Cardiac fibroblast (primary cell): Measurements from ENCODE around the gene AGAP2.

ENCODE experiments used
- DNase-seq, 2 donors: peaks; one replicate each; pipeline versions ENCODE4 v3.0.0 to v3.0.0-alpha.2; 2010; ENCODE audit warnings: low read depth in 2 of 2
- H3K4me3 ChIP-seq, 2 donors: replicated peaks in 1 of 2; 1 replicate in 1 of 2; 2 replicates in 1 of 2; pipeline ENCODE4 v1.5.1; 2011; ENCODE audit warnings: low read depth in 2 of 2, low read length in 2 of 2, mild to moderate bottlenecking in 2 of 2, moderate library complexity in 1 of 2
- CTCF ChIP-seq: IDR thresholded peaks from one replicate; pipeline ENCODE4 v1.5.1; 2011; ENCODE audit warnings: low read depth, mild to moderate bottlenecking, low read length, inconsistent platforms

The AGAP2 gene

DNA sequence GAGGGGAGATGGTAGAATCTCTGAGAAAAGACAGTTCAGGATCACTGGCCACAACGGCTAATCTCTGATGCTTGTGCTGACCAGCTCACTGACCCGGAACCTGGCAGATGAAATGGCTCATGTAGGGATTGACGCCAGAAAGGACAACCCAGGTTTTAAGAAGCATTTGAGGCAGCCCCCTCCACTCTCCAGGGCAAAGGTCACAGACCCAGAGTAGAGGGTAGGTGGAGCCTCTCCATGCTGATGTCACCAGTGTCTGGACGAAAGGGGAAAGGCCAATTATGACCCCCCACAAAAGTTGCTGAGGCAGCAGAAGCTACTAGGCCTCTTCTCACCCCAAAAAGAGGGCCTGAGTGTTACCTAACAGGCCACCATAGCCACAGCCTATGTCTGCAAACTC lies 32.2 kb upstream of the AGAP2 start:
- no peak for DNase-seq
- no peak overlapping the region for H3K4me3 ChIP-seq
- TF ChIP-seq CTCF = no peak

DNA sequence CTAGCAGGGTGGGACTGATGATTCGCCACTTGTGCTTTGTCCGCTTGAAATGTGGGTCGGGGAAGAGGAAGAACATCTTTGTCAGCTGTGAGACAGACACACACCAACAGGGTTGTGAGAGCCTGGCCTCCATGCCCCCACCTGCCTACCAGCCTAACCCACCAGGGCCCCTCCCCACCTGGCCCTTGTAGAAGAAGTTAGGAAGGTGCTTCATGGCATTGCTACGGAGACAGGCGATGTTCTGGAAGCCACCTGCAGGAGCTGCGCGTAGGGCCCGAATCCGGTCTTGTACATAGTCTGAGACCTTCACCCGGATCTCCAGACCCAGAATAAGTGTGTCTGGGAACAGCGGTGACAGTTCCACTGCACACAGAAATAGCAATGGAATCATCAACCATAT lies 31.1 kb upstream of the AGAP2 start:
- no peak overlapping the region for H3K4me3 ChIP-seq
- DNase-seq = no peak
- no peak for TF ChIP-seq CTCF

DNA sequence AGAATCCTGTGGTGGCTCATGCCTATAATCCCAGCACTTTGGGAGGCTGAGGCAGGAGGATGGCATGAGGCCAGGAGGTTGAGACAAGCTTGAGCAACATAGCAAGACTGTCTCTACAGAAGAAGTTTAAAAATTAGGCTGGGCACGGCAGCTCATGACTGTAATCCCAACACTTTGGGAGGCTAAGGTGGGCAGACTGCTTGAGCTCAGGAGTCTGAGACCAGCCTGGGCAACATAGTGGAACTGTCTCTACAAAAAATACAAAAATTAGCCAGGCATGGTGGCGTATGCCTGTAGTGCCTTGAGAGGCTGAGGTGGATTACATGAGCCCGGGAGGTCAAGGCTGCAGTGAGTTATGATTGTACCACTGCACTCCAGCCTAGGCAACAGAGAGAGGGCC lies 29.3 kb upstream of the AGAP2 start:
- DNase-seq = no peak
- H3K4me3 ChIP-seq = no peak overlapping the region
- TF ChIP-seq CTCF = no peak

DNA sequence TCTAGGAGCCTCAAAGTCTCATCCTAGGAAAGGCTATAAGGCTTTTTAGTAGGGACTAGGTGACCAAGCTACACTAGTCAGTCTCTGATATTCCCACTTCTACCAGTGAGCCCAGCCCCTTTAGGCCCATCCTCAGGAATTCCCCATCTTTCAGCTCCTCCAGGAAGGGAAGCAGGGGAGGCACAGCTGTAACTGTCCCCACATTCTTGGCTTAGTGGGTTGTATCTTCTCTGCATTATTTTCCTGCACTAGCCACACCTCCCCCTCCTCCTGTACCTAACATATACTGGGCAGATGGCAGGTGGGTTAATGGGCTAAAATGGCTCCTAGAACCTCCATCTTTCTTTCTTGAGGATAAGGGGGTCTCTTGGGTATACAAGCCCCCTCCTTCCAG lies 28.8 kb upstream of the AGAP2 start:
- TF ChIP-seq CTCF = no peak
- DNase-seq = no peak
- H3K4me3 ChIP-seq = no peak overlapping the region

- H3K4me3 ChIP-seq = peak within 1 kb of the TSS; percentile 25 to 30
- peak in 1 of 2 donors; percentile 63 for DNase-seq
- TF ChIP-seq CTCF = no peak
These were observed 28.1 kb upstream of the AGAP2 start, which contains the start of gene CYP27B1 for GRCh38 chr12:57766464-57767304. Gene CYP27B1, minus strand, starts transcription at chr12:57767078. Its CDS starts 37 bp downstream, at chr12:57767041.

- peak overlapping the region; percentile 25 to 41 for H3K4me3 ChIP-seq
- DNase-seq = no peak
- TF ChIP-seq CTCF = no peak
These were observed 27.3 kb upstream of the AGAP2 start for GRCh38 chr12:57765698-57766463.
